Breast epithelium (tissue), 4 donors: ENCODE results near the gene SLC12A4. TPM values are rescaled to one million over a fixed set of nuclear protein-coding genes. Genes with fewer than 3 reads are reported as not detected.
"Not testable (repeated sequence)": the region's sequence is repeated elsewhere in the genome, so short reads cannot be mapped to it uniquely, and the experiment has no call there.

Source experiments
- DNase-seq, 2 donors: peaks; one replicate each; pipeline ENCODE4 v3.0.0-alpha.2; 2019; ENCODE audit warnings: low spot score in 2 of 2
- H3K27ac ChIP-seq, 2 donors: fragments of 200-600 bp; sonication (generic) in 1 of 2; one replicate each; pipeline ENCODE4 v1.5.1; 2016 to 2019; ENCODE audit warnings: mild to moderate bottlenecking in 1 of 2
- H3K27me3 ChIP-seq, 2 donors: fragments of 200-600 bp; sonication (generic) in 1 of 2; one replicate each; pipeline versions ENCODE4 v1.5.1 to v1.6.0; 2017 to 2019; ENCODE audit warnings: control low read depth in 1 of 2, mild to moderate bottlenecking in 1 of 2
- H3K36me3 ChIP-seq: fragments of 200-600 bp; one replicate; pipeline ENCODE4 v1.5.1; 2019
- H3K4me1 ChIP-seq, 2 donors: fragments of 200-600 bp; sonication (generic); one replicate each; pipeline ENCODE4 v1.5.1; 2016 to 2019; ENCODE audit warnings: control low read depth in 1 of 2
- H3K4me3 ChIP-seq, 3 donors: fragments of 200-600 bp; sonication (generic); 1 replicate in 2 of 3; 2 replicates in 1 of 3; pipeline ENCODE4 v1.5.1; 2016 to 2019; ENCODE audit warnings: mild to moderate bottlenecking in 3 of 3, moderate library complexity in 2 of 3
- H3K9me3 ChIP-seq, 2 donors: fragments of 200-600 bp; sonication (generic) in 1 of 2; one replicate each; pipeline ENCODE4 v1.5.1; 2016 to 2019; ENCODE audit warnings: control low read depth in 1 of 2
- POLR2A ChIP-seq: fragments of 450-650 bp; IDR thresholded peaks from one replicate; pipeline ENCODE4 v1.6.1; 2016; ENCODE audit warnings: antibody characterized with exemption, mild to moderate bottlenecking, moderate library complexity
- POLR2AphosphoS5 ChIP-seq, 3 donors: sonication (generic); formaldehyde crosslinking; IDR thresholded peaks; one replicate each; pipeline ENCODE4 v1.6.1; 2017; ENCODE audit warnings: antibody characterized with exemption in 3 of 3
- intact Hi-C: fragments of 100-400 bp; cut with DNase I; formaldehyde crosslinking; loops from one replicate; pipeline ENCODE4 v1.15.1; 2023; ENCODE audit warnings: low total_unique reads
- total RNA-seq, 3 donors: library from RNA; depleted of rRNA; stranded (reverse); fragments of >200 nt; gene quantifications; one replicate each; pipeline ENCODE4 v1.1.0, GENCODE V29; 2016
- TF ChIP-seq, protein P1 (sequence below), 3 donors: fragments of 450-650 bp; IDR thresholded peaks; one replicate each; pipeline ENCODE4 v1.5.1; 2016 to 2017; ENCODE audit warnings: antibody characterized with exemption in 3 of 3, mild to moderate bottlenecking in 3 of 3, moderate library complexity in 3 of 3

SLC12A4 gene
- total RNA-seq, 3 donors from 2014 or later, result 32.1 to 64.9 (median 53.6) TPM

DNA sequence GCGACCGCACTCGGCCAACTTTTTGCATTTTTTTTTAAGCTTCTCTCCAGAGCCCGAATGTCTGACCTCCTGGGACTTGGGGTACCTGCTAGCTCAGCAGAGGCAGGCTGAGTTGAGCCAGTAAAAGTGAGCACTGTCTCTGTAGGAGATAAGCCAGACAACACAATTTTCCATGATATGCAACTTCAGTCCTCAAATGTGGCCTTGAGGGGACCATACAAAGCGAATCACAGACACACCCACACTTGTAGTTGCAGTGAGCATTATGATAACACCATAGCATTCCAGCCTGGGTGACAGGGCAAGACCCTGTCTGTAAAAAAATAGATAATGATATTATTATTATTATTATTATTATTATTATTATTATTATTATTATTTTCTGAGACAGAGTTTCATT, 28.2 kb upstream of the SLC12A4 start:
- no peak for DNase-seq
- no peaks in the 10 kb centered on the region for H3K27me3 ChIP-seq
- intact Hi-C loops, result no loop called here
- no peak overlapping the region for H3K4me3 ChIP-seq
- H3K4me1 ChIP-seq, result no peaks in the 10 kb centered on the region
- H3K27ac ChIP-seq, result no peak overlapping the region
- H3K36me3 ChIP-seq, result no peaks in the 10 kb centered on the region
- TF ChIP-seq, protein P1, sequence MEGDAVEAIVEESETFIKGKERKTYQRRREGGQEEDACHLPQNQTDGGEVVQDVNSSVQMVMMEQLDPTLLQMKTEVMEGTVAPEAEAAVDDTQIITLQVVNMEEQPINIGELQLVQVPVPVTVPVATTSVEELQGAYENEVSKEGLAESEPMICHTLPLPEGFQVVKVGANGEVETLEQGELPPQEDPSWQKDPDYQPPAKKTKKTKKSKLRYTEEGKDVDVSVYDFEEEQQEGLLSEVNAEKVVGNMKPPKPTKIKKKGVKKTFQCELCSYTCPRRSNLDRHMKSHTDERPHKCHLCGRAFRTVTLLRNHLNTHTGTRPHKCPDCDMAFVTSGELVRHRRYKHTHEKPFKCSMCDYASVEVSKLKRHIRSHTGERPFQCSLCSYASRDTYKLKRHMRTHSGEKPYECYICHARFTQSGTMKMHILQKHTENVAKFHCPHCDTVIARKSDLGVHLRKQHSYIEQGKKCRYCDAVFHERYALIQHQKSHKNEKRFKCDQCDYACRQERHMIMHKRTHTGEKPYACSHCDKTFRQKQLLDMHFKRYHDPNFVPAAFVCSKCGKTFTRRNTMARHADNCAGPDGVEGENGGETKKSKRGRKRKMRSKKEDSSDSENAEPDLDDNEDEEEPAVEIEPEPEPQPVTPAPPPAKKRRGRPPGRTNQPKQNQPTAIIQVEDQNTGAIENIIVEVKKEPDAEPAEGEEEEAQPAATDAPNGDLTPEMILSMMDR (IDR thresholded peaks at IDR 0.05), result no peak
- TF ChIP-seq POLR2A (no peak), POLR2AphosphoS5 (IDR thresholded peaks at IDR 0.05) (no peak)
- no peaks in the 10 kb centered on the region for H3K9me3 ChIP-seq

DNA sequence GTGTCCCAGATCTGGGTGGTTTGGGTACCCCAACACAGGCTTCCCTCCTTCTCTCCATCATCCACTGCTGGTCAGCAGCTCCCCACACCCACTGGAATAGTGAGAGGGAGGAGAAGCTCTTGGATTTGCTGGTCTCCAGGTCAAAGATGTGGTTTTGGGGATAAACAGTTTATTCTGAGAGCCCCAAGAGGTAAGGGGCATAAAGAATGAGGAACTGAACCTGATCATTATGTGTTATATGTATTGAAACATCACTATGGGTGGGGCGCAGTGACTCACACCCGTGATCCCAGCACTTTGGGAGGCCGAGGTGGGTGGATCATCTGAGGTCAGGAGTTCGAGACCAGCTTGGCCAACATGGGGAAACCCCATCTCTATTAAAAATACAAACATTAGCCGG, 27.0 kb upstream of the SLC12A4 start:
- TF ChIP-seq POLR2A, result no peak
- no peak for TF ChIP-seq POLR2AphosphoS5 (IDR thresholded peaks at IDR 0.05)
- TF ChIP-seq, protein P1 (IDR thresholded peaks at IDR 0.05), result no peak
- Histone ChIP-seq H3K4me3 (no peak overlapping the region), H3K27me3 (no peaks in the 10 kb centered on the region), H3K4me1 (no peaks in the 10 kb centered on the region), H3K36me3 (no peaks in the 10 kb centered on the region), H3K27ac (no peak overlapping the region), H3K9me3 (no peaks in the 10 kb centered on the region)
- intact Hi-C loops, result no loop called here
- DNase-seq, result no peak

DNA sequence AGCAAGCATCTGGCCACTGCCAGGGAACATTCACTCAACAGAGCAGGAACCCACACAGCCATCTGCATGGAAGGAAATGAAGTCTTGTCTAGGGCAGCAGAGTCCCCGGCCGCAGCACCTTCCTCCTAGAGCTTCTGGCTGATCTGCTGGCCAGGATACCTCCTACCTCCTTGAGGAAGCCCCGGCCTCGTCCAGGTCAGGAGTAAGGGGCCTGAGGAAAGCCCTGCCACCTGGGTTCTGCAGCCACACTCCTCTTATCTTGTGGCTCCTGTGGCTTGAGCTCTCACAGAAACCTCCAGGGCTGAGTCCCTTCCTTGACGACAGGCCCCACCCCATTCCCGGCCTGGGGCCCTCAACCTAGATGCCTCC, 25.6 kb upstream of the SLC12A4 start:
- intact Hi-C loops, H3K4me3 ChIP-seq, H3K4me1 ChIP-seq, DNase-seq, H3K9me3 ChIP-seq, H3K27me3 ChIP-seq, H3K36me3 ChIP-seq: not testable (repeated sequence)
- peak overlapping the region in 1 of 2 donors; percentile 32 for H3K27ac ChIP-seq

DNA sequence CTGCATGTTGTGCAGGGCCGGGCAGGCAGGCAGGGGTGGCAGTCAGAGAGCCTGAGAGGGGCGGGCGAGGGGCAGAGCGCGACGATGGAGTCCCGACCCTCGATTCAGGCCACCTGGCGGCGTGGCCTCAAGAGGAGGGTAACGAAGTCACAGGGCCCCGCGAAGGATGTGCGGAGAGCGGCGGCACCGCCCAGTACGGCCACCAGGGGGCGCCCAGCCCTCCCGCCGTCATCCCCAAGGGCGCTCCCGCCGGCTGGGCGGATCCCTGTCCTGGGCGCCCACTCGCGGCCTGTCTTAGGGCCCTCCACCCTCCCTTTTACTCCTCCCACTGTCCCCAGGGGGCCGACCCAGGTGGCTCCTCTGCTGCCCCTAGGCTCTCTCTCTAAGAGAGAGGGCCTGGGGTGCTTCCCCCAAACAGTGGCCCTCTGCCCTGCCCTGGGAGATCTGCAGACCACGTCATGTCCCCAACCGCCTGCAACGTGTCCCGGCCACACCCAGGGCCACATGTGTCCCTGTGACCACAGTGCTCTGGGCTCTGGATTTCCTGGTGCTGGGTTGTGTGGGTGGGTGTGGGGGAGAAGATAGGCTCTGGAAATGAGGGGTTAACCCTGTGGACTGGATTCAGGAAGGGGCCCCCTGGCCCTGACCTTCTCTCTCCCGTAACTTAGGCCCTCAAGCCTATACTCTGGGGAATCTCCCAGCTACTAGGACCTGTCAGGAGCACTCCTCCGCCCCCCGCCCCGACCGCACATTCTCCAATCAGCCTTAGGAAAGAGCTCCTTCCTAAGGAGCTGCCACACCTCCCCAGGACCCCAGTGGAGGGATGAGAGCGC, 25.0 kb upstream of the SLC12A4 start:
- Histone ChIP-seq H3K4me1 (no peaks in the 10 kb centered on the region), H3K27me3 (no peaks in the 10 kb centered on the region), H3K4me3 (peak overlapping the region; percentile 28 to 59 (median 41)), H3K36me3 (no peaks in the 10 kb centered on the region), H3K27ac (peak overlapping the region in 1 of 2 donors; percentile 32), H3K9me3 (no peaks in the 10 kb centered on the region)
- TF ChIP-seq, protein P1 (IDR thresholded peaks at IDR 0.05), result peak; percentile 89 to 95 (median 92)
- TF ChIP-seq POLR2AphosphoS5 (IDR thresholded peaks at IDR 0.05) (peak in 2 of 3 donors; percentile 20 to 38), POLR2A (no peak)
- intact Hi-C loops, result no loop called here
- peak; percentile 28 to 68 for DNase-seq

DNA sequence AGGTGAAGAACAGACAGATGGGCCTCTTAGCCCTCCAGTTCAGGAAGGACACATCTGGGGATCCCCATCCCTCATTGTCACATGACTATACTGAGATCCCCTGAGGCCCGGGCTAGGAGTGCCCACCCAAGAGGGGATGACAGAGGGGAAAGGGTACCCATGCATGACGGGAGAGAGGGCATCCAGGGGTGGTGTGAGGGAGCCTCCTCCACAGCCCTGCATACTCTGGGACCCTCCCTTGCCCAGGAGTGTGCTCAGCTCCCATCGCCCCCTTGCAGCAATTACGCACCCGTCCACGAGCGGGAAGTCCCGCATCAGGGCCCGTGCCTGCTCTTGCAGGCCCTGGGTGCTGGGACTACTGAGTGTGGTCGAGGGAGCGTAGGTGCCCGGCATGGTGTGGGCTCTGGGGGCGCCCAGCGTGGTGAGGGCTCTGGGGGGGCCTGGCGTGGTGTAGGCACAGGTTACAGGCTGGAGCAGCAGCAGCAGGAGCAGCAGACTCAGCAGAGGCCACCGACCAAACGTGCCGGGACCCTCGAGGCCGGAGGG, 24.3 kb upstream of the SLC12A4 start:
- Histone ChIP-seq H3K27ac (peak overlapping the region in 1 of 2 donors; percentile 32), H3K27me3 (no peaks in the 10 kb centered on the region), H3K36me3 (no peaks in the 10 kb centered on the region), H3K9me3 (no peaks in the 10 kb centered on the region), H3K4me3 (peak overlapping the region in 2 of 3 donors; percentile 41 to 59), H3K4me1 (no peaks in the 10 kb centered on the region)
- DNase-seq, result no peak
- TF ChIP-seq, protein P1 (IDR thresholded peaks at IDR 0.05), result no peak
- TF ChIP-seq POLR2AphosphoS5 (IDR thresholded peaks at IDR 0.05) (no peak), POLR2A (no peak)
- intact Hi-C loops, result no loop called here
